CD4-positive, alpha-beta T cell (primary cell): Measurements from ENCODE around the gene ERVK3-1. TPM values are rescaled to one million over a fixed set of nuclear protein-coding genes. Genes with fewer than 3 reads are reported as not detected.

Source experiments
- ATAC-seq: fragments of 200-7000 bp; cut with Tn5 transposase; one replicate; pipeline ENCODE4 v1.10.0; 2022; ENCODE audit warnings: mild to moderate bottlenecking; ENCODE audit not compliant: poor library complexity
- CTCF ChIA-PET: fragments of 350-600 bp; sonication (Branson Sonifier 250); formaldehyde crosslinking; loops from one replicate; lab custom pipeline; 2021; ENCODE audit warnings: antibody characterized with exemption, inconsistent platforms; lab: Charles Lee
- POLR2A ChIA-PET: fragments of 350-600 bp; sonication (Branson Sonifier 250); formaldehyde crosslinking; loops from one replicate; lab custom pipeline; 2021; ENCODE audit warnings: antibody characterized with exemption, inconsistent platforms; lab: Charles Lee
- DNase-seq, 14 experiments: peaks; one replicate each; pipeline ENCODE4 v3.0.0-alpha.2; 2013 to 2020; ENCODE audit warnings: mixed read lengths in 2 of 14
- H3K27ac ChIP-seq, 2 donors: one replicate each; pipeline versions ENCODE4 v1.5.1 to v1.7.0; 2013; ENCODE audit warnings: low read length in 2 of 2, low read depth in 1 of 2, mild to moderate bottlenecking in 1 of 2
- H3K27me3 ChIP-seq, 2 experiments: 1 replicate in 1 of 2; 2 replicates in 1 of 2; pipeline versions ENCODE4 v1.6.1 to v1.7.0; 2013; ENCODE audit warnings: low read length in 2 of 2, control low read depth in 1 of 2, mild to moderate bottlenecking in 1 of 2, moderate library complexity in 1 of 2; ENCODE audit not compliant: insufficient read depth in 2 of 2, control insufficient read depth in 1 of 2
- H3K36me3 ChIP-seq: one replicate; pipeline ENCODE4 v1.6.1; 2013; ENCODE audit warnings: low read length, control low read depth; ENCODE audit not compliant: insufficient read depth
- H3K4me1 ChIP-seq: one replicate; pipeline ENCODE4 v1.6.1; 2013; ENCODE audit warnings: low read length, control low read depth; ENCODE audit not compliant: insufficient read depth
- H3K4me3 ChIP-seq: one replicate; pipeline ENCODE4 v1.5.1; 2013; ENCODE audit warnings: mild to moderate bottlenecking, low read length, moderate library complexity
- H3K9me3 ChIP-seq, 2 experiments: 1 replicate in 1 of 2; 2 replicates in 1 of 2; pipeline versions ENCODE4 v1.6.1 to v1.7.0; 2013; ENCODE audit warnings: low read length in 2 of 2, mild to moderate bottlenecking in 2 of 2, control low read depth in 1 of 2, moderate library complexity in 1 of 2; ENCODE audit not compliant: control insufficient read depth in 1 of 2, insufficient read depth in 1 of 2
- H3K27ac Mint-ChIP-seq: one replicate; pipeline ENCODE4 v1.8.0; 2020; ENCODE audit warnings: mixed read lengths
- H3K27me3 Mint-ChIP-seq: one replicate; pipeline ENCODE4 v1.8.0; 2021; ENCODE audit warnings: mixed read lengths
- H3K36me3 Mint-ChIP-seq: one replicate; pipeline ENCODE4 v1.8.0; 2021; ENCODE audit warnings: low read depth, mixed read lengths
- H3K4me1 Mint-ChIP-seq: one replicate; pipeline ENCODE4 v1.8.0; 2021; ENCODE audit warnings: low read depth, mixed read lengths
- H3K4me3 Mint-ChIP-seq: one replicate; pipeline ENCODE4 v1.8.0; 2020; ENCODE audit warnings: mild to moderate bottlenecking, mixed read lengths
- H3K9me3 Mint-ChIP-seq: one replicate; pipeline ENCODE4 v1.8.0; 2020; ENCODE audit warnings: mixed read lengths
- CTCF ChIP-seq: fragments of 200-600 bp; IDR thresholded peaks from one replicate; pipeline ENCODE4 v1.8.0; 2022; ENCODE audit warnings: antibody characterized with exemption, mild to moderate bottlenecking
- intact Hi-C, 2 experiments: fragments of 100-400 bp; cut with DNase I in 1 of 2; cut with micrococcal nuclease in 1 of 2; formaldehyde crosslinking; loops; one replicate each; pipeline versions ENCODE4 v1.15.1 to v1.9.0; 2023 to 2025; cut with DNase I, micrococcal nuclease
- total RNA-seq, 174 experiments: library from RNA in 2 of 174; stranded (reverse) in 2 of 174; gene quantifications; one replicate each; pipeline ENCODE4 v1.2.3 and lab custom pipeline; 2021 to 2026

Gene ERVK3-1
- total RNA-seq, 2 experiments from 2014 or later, result 150 to 153 TPM

GRCh38 chr19:58335630-58336029 lies 30.5 kb downstream of the ERVK3-1 start:
- Histone ChIP-seq H3K36me3 (peaks cover 37% of the 10 kb centered on the region), H3K4me3 (no peak overlapping the region), H3K9me3 (peaks cover 0 to 14% of the 10 kb centered on the region in 2 experiments), H3K27ac (no peak overlapping the region), H3K4me1 (no peaks in the 10 kb centered on the region), H3K27me3 (no peaks in the 10 kb centered on the region)
- ATAC-seq, result no peak
- Mint-ChIP-seq H3K4me1 (peaks cover 4% of the 10 kb centered on the region), H3K9me3 (no peaks in the 10 kb centered on the region), H3K36me3 (peaks cover 45% of the 10 kb centered on the region), H3K4me3 (no peak overlapping the region), H3K27ac (no peak overlapping the region), H3K27me3 (no peaks in the 10 kb centered on the region)
- no peak for TF ChIP-seq CTCF
- no peak for DNase-seq
- ChIA-PET CTCF (no interaction called here), POLR2A (no interaction called here)
- intact Hi-C loops, result no loop called here

- Histone ChIP-seq H3K9me3 (peaks cover 0 to 14% of the 10 kb centered on the region in 2 experiments), H3K4me1 (no peaks in the 10 kb centered on the region), H3K27ac (no peak overlapping the region), H3K4me3 (no peak overlapping the region), H3K36me3 (peaks cover 37% of the 10 kb centered on the region), H3K27me3 (no peaks in the 10 kb centered on the region)
- intact Hi-C loops, result no loop called here
- H3K27ac Mint-ChIP-seq, result no peak overlapping the region
- TF ChIP-seq CTCF, result no peak
- no peaks in the 10 kb centered on the region for H3K4me1 Mint-ChIP-seq
- peaks cover 51% of the 10 kb centered on the region for H3K36me3 Mint-ChIP-seq
- H3K9me3 Mint-ChIP-seq, result no peaks in the 10 kb centered on the region
- DNase-seq (no peak), ATAC-seq (no peak)
- H3K4me3 Mint-ChIP-seq, result no peak overlapping the region
- H3K27me3 Mint-ChIP-seq, result no peaks in the 10 kb centered on the region
- ChIA-PET POLR2A (interaction anchor here (1.0 kb wide), 1 partner anchor 9 kb away, joined by 3 read pairs; the partner anchor contains the start of gene ZSCAN22), CTCF (no interaction called here)
These were observed 31.0 kb downstream of the ERVK3-1 start for GRCh38 chr19:58336216-58336615.

- Histone ChIP-seq H3K36me3 (peaks cover 37% of the 10 kb centered on the region), H3K27ac (no peak overlapping the region), H3K4me3 (no peak overlapping the region), H3K9me3 (peaks cover 0 to 14% of the 10 kb centered on the region in 2 experiments), H3K27me3 (no peaks in the 10 kb centered on the region), H3K4me1 (no peaks in the 10 kb centered on the region)
- ATAC-seq, result no peak
- no peaks in the 10 kb centered on the region for H3K27me3 Mint-ChIP-seq
- POLR2A ChIA-PET, result interaction anchor here (1.0 kb wide), 1 partner anchor 10 kb away, joined by 3 read pairs; the partner anchor contains the start of gene ZSCAN22
- no peak for DNase-seq
- H3K4me3 Mint-ChIP-seq, result no peak overlapping the region
- H3K27ac Mint-ChIP-seq, result no peak overlapping the region
- no peaks in the 10 kb centered on the region for H3K4me1 Mint-ChIP-seq
- H3K36me3 Mint-ChIP-seq, result peaks cover 55% of the 10 kb centered on the region
- no peak for TF ChIP-seq CTCF
- H3K9me3 Mint-ChIP-seq, result no peaks in the 10 kb centered on the region
- intact Hi-C loops, result no loop called here
- CTCF ChIA-PET, result no interaction called here
These were observed 31.6 kb downstream of the ERVK3-1 start for GRCh38 chr19:58336820-58337219.
